GM23338 (cell line): ENCODE results near the gene LRTM2.

Experiments used
- CREB1 ChIP-seq: fragments of 250-450 bp; sonication (Bioruptor Pico); IDR thresholded peaks from 2 replicates; pipeline ENCODE4 v1.5.0; 2020; ENCODE audit warnings: low read depth, mild to moderate bottlenecking, moderate library complexity
- CTCF ChIP-seq, 2 experiments: fragments of 200-600 bp in 1 of 2; sonication (generic) in 1 of 2; conservative IDR thresholded peaks; 2 replicates each; pipeline versions ENCODE4 v1.5.1 to v1.6.1; 2016 to 2017; ENCODE audit warnings: antibody characterized with exemption in 2 of 2, low read depth in 2 of 2, mild to moderate bottlenecking in 2 of 2, moderate library complexity in 1 of 2
- ETS1 ChIP-seq: IDR thresholded peaks from 2 replicates; pipeline ENCODE4 v1.6.1; 2016; ENCODE audit warnings: antibody characterized with exemption
- EZH2 ChIP-seq: fragments of 200-600 bp; sonication (generic); IDR thresholded peaks from one replicate; pipeline ENCODE4 v1.8.0; 2017; ENCODE audit warnings: antibody characterized with exemption, mild to moderate bottlenecking, low read depth; ENCODE audit not compliant: unreplicated experiment
- EZH2phosphoT487 ChIP-seq: fragments of 200-600 bp; sonication (generic); IDR thresholded peaks from one replicate; pipeline ENCODE4 v1.8.1; 2018; ENCODE audit warnings: antibody characterized with exemption; ENCODE audit not compliant: unreplicated experiment
- JUNB ChIP-seq: IDR thresholded peaks from one replicate; pipeline ENCODE4 v1.6.1; 2016; ENCODE audit warnings: antibody characterized with exemption; ENCODE audit not compliant: unreplicated experiment
- NANOG ChIP-seq: IDR thresholded peaks from 2 replicates; pipeline ENCODE4 v1.6.1; 2016; ENCODE audit warnings: antibody characterized with exemption, borderline replicate concordance
- POLR2AphosphoS5 ChIP-seq: IDR thresholded peaks from 2 replicates; pipeline ENCODE4 v1.6.1; 2016; ENCODE audit warnings: antibody characterized with exemption, low read depth
- REST ChIP-seq: IDR thresholded peaks from one replicate; pipeline ENCODE4 v1.6.1; 2018; ENCODE audit warnings: antibody characterized with exemption; ENCODE audit not compliant: unreplicated experiment
- STAT1 ChIP-seq: IDR thresholded peaks from one replicate; pipeline ENCODE4 v1.6.1; 2016; ENCODE audit warnings: antibody characterized with exemption; ENCODE audit not compliant: unreplicated experiment
- ZNF114 ChIP-seq: fragments of 250-450 bp; sonication (Bioruptor Pico); IDR thresholded peaks from 2 replicates; pipeline ENCODE4 v1.5.0; 2020; ENCODE audit warnings: mild to moderate bottlenecking, moderate library complexity
- ZNF331 ChIP-seq: fragments of 250-450 bp; sonication (Bioruptor Pico); IDR thresholded peaks from 2 replicates; pipeline ENCODE4 v1.5.0; 2020; ENCODE audit warnings: low read depth, mild to moderate bottlenecking, moderate library complexity

- TF ChIP-seq CTCF (conservative IDR thresholded peaks at IDR 0.05; ENCODE audit: low read depth in 2 of 2) (no peak), POLR2AphosphoS5 (no peak), CREB1 (CRISPR knock-in tag) (no peak), EZH2phosphoT487 (no peak), EZH2 (no peak), NANOG (no peak), ZNF331 (no peak), REST (no peak), ZNF114 (CRISPR knock-in tag) (no peak), JUNB (no peak), STAT1 (no peak), ETS1 (no peak)
Measured at GRCh38 chr12:1880153-1880845, 59.9 kb downstream of the LRTM2 start.
